H1 (cell line): ENCODE results near the gene RMRP. TPM values are rescaled to one million over a fixed set of nuclear protein-coding genes. Genes with fewer than 3 reads are reported as not detected.
A peak's percentile ranks its signal among the peaks of the same experiment; 100 is the strongest.

ENCODE experiments used
- ATF3 ChIP-seq: IDR thresholded peaks from 2 replicates; pipeline ENCODE4 v1.6.1; 2011; ENCODE audit warnings: low read depth, mild to moderate bottlenecking, low read length; ENCODE audit not compliant: insufficient read depth
- BRCA1 ChIP-seq: IDR thresholded peaks from 2 replicates; pipeline ENCODE4 v1.6.1; 2012; ENCODE audit warnings: low read depth, low read length, improper control_type of control experiment
- CBX8 ChIP-seq: fragments of 300-800, 300-1000 bp; sonication (generic); IDR thresholded peaks from 2 replicates; pipeline ENCODE4 v1.7.1; 2016; ENCODE audit warnings: low read depth, low read length, borderline replicate concordance
- CEBPB ChIP-seq: IDR thresholded peaks from 2 replicates; pipeline ENCODE4 v1.6.1; 2012; ENCODE audit warnings: low read depth, low read length
- E2F6 ChIP-seq: IDR thresholded peaks from 2 replicates; pipeline ENCODE4 v1.6.1; 2012; ENCODE audit warnings: inconsistent platforms
- EGR1 ChIP-seq: IDR thresholded peaks from 2 replicates; pipeline ENCODE4 v1.6.1; 2011; ENCODE audit warnings: low read depth, low read length, borderline replicate concordance
- EP300 ChIP-seq, 2 experiments: IDR thresholded peaks; 1 replicate in 1 of 2; 2 replicates in 1 of 2; pipeline ENCODE4 v1.6.1; 2011 to 2012; ENCODE audit warnings: low read depth in 2 of 2, low read length in 2 of 2, mild to moderate bottlenecking in 2 of 2, borderline replicate concordance in 1 of 2, inconsistent platforms in 1 of 2, moderate library complexity in 1 of 2
- FOSL1 ChIP-seq: IDR thresholded peaks from 2 replicates; pipeline ENCODE4 v1.6.1; 2011; ENCODE audit warnings: mild to moderate bottlenecking, low read depth, low read length, moderate library complexity; ENCODE audit not compliant: insufficient read depth
- PHF8 ChIP-seq: fragments of 200-600 bp; sonication (generic); conservative IDR thresholded peaks from 2 replicates; pipeline ENCODE4 v1.7.1; 2012; ENCODE audit warnings: low read depth, mild to moderate bottlenecking, inconsistent platforms, low read length, moderate library complexity
- SP1 ChIP-seq: IDR thresholded peaks from 2 replicates; pipeline ENCODE4 v1.6.1; 2011; ENCODE audit warnings: low read depth, low read length
- YY1 ChIP-seq: IDR thresholded peaks from 2 replicates; pipeline ENCODE4 v1.6.1; 2011; ENCODE audit warnings: low read depth, mild to moderate bottlenecking, low read length
- ZNF274 ChIP-seq: IDR thresholded peaks from 2 replicates; pipeline ENCODE4 v1.7.0; 2012; ENCODE audit warnings: low read length, borderline replicate concordance; ENCODE audit errors: extremely low read depth
- polyA plus RNA-seq, 7 experiments: library from polyadenylated mRNA; depleted of rRNA in 3 of 7; stranded (reverse) in 5 of 7; unstranded in 2 of 7; fragments of >200 nt in 5 of 7; fragments of 200-250 nt in 2 of 7; gene quantifications; 1 replicate in 5 of 7; 2 replicates in 1 of 7; 4 replicates in 1 of 7; pipeline versions ENCODE4 v1.2.1 to v1.2.3, GENCODE V29; 2011 to 2013; ENCODE audit warnings: missing spikeins in 2 of 7, mixed read lengths in 2 of 7
- total RNA-seq: library from RNA; stranded (reverse); fragmentation: NEBNext Ultra II Directional; extraction: Animal tissue kit (Norgen Biotek cat#: 25700); gene quantifications from 2 replicates; pipeline ENCODE4 v1.2.1, GENCODE V29; 2021

Gene RMRP
- total and polyA plus RNA-seq, 2 of the 8 experiments (the other 6 are each of a cell fraction or from before 2014, with no cell fraction given) = 169 to 14,987 TPM

- peak; percentile 98 for TF ChIP-seq E2F6
- TF ChIP-seq FOSL1 = no peak
- no peak for TF ChIP-seq BRCA1
- TF ChIP-seq EP300 (IDR thresholded peaks at IDR 0.05; ENCODE audit: borderline replicate concordance in 1 of 2, low read depth in 2 of 2, low read length in 2 of 2) = no peak
- TF ChIP-seq YY1 = peak; percentile 71; the same call in 1 of the 2 replicates
- TF ChIP-seq ATF3 = no peak
- TF ChIP-seq PHF8 = peak; percentile 43; the same call in 1 of the 2 replicates
- no peak for TF ChIP-seq ZNF274
- no peak for TF ChIP-seq SP1
- no peak for TF ChIP-seq CEBPB
- TF ChIP-seq CBX8 = no peak
- no peak for TF ChIP-seq EGR1
Observed at GRCh38 chr9:35675732-35676392, 18.0 kb upstream of the RMRP start (continued).
